Retinal pigment epithelial cell (primary cell): ENCODE measurements around the gene BASP1.

ENCODE experiments used
- DNase-seq: peaks from one replicate; pipeline ENCODE4 v3.0.0-alpha.2; 2010; ENCODE audit warnings: low read depth
- H3K4me3 ChIP-seq: 2 replicates; pipeline ENCODE4 v1.5.1; 2011; ENCODE audit warnings: mild to moderate bottlenecking, low read length, control low read depth, moderate library complexity
- TF ChIP-seq, protein P1 (sequence below): conservative IDR thresholded peaks from 2 replicates; pipeline ENCODE4 v1.5.1; 2011; ENCODE audit warnings: low read depth, low read length, control low read depth, inconsistent platforms

The BASP1 gene

DNA sequence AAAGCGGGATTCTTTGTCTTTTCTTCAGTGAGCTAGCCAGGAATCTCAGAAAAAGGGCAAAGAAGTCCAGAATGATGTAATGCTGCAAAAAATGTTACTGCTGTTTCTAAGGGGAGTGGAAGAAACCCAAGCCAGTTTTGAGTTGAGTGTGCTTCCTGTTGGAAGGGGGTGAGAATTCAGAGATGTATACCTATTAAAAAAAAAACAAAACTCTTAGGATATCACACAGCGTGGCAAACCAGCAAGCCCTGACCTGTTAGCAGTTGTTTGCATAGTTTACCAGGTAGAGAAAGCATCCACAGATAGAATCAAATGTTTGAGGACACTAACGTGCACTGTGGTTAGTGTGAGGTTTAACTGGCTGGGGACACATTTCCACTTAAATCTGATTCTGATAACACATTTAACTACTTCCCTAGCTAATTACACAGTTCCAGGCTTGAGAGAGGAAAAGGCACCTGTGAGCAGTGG is 11.4 kb downstream of the BASP1 start:
- H3K4me3 ChIP-seq: no peak overlapping the region
- TF ChIP-seq, protein P1, sequence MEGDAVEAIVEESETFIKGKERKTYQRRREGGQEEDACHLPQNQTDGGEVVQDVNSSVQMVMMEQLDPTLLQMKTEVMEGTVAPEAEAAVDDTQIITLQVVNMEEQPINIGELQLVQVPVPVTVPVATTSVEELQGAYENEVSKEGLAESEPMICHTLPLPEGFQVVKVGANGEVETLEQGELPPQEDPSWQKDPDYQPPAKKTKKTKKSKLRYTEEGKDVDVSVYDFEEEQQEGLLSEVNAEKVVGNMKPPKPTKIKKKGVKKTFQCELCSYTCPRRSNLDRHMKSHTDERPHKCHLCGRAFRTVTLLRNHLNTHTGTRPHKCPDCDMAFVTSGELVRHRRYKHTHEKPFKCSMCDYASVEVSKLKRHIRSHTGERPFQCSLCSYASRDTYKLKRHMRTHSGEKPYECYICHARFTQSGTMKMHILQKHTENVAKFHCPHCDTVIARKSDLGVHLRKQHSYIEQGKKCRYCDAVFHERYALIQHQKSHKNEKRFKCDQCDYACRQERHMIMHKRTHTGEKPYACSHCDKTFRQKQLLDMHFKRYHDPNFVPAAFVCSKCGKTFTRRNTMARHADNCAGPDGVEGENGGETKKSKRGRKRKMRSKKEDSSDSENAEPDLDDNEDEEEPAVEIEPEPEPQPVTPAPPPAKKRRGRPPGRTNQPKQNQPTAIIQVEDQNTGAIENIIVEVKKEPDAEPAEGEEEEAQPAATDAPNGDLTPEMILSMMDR: no peak
- no peak for DNase-seq

DNA sequence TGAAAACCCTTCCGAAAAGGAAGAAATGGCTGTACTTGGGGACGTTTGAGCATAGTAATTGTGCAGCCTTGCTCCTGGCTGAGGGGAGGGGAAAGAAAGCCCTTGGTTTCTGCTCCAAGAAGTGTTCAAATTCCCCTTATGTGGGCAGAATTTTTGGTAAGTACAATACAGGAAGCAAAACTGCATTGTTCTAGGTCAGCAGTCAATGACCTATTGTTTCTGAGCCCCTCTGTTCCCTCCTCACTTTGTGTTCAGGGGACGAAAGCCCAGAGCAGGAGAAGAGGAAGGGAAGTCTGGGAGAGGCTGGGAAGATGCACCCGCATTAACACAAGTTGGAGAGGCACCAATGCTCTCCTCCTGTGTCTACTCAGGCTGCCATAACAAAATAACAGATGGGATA is 11.9 kb downstream of the BASP1 start:
- TF ChIP-seq, protein P1: no peak
- no peak for DNase-seq
- no peak overlapping the region for H3K4me3 ChIP-seq

DNA sequence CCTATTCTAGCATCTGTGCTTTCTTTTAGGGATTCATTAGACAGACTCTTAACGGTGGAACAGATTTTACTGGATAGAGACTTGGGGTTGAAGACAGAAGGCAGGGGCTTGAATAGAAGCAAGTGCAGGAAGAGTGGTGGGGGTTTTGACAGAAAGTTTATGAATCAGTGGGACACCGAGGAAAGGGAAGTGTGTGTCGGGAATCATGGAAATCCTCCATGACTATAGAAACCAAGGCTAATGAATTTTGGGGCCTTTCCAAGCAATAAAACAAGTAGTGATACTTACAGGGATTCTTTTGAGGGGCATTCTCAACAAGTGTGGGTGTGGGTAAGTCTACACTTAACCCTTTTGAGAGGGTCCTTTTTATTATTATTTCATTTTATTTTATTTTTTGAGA is 12.8 kb downstream of the BASP1 start:
- TF ChIP-seq, protein P1: no peak
- H3K4me3 ChIP-seq: no peak overlapping the region
- no peak for DNase-seq

DNA sequence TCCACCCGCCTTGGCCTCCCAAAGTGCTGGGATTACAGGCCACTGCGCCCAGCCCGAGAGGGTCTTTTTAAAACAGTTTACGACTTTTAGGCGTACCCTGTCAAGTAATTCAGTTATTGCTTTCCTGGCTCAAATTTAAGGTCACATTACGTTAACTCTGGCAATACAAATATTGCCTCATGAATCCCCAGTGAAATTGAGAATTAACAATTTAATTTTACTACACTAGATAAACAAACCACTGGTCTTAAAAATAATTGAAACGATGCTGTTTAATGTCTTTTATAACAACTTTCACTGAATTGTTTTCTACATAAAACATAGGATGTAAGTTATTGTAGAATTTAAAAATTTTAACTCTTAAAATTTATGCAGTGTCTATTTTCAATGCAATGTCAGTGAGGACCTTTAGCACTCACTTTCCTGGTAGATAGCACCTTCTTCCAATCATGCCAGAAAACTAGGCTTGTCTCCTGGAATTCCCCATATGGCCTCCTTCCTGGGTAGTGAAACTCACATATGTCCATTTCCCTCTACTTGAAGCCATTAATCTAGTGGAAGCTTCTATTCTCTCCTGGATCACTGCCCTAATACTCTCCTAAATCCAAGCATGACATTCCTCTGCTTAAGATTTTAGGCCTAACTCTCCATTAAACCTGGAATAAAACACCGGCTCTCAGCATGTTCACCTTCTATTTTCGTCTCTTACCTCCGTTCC is 13.5 kb downstream of the BASP1 start:
- TF ChIP-seq, protein P1: no peak
- H3K4me3 ChIP-seq: no peak overlapping the region
- DNase-seq: no peak

DNA sequence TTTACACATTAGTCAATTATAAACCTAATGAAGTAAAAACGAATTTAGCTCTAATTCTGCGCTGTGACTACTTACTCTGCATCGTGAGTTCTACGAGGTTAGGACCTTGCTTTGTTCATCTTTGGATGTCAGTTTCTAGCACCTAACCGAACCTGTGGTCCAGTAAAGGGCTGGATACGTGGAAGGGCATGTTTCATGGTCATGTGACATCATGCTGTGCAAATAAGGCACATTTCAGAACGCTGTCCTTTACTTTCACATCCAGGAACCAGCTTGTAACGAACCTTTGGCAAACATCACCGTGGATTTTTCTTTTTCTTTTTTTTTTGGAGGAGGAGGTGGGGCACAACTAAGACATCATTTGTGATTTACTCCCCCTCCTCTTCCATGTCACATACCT is 15.0 kb downstream of the BASP1 start:
- TF ChIP-seq, protein P1: no peak
- no peak for DNase-seq
- no peak overlapping the region for H3K4me3 ChIP-seq

DNA sequence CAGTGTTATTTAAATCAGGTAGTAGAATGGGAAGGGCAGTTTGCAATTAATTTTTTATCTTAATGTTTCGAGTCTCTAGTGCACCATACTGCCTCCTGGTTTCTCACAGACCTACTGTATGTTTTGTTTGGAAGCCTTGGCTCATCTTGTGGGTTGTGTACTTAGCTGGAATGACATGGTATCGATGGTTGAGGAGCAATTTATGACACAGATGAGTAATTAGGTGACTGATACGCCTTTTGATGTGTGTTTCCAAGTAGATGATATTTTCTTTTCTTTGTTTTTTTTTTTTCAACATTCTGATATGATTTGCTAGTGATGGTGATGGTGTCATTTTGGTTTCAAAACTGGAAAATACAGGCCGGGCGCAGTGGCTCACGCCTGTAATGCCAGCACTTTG is 16.1 kb downstream of the BASP1 start:
- DNase-seq: no peak
- H3K4me3 ChIP-seq: no peak overlapping the region
- TF ChIP-seq, protein P1: no peak

DNA sequence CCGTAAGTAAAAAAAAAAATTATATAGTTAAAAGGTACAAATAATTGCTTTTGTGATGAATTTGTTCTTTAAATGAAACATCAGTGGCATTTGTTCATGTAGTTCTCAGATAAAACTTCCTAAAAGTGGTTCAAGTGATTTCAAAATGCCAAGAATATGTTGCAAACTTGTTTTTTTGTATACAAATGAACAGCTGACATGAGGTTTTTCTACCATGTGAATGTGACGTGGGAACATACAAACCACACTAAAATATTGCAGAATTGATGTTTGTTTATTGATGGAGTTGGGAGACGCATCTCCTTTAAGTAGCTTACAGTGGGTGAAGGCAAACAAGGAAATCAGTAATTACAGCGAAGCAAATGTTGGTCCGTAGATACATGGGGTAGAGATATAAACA is 16.9 kb downstream of the BASP1 start:
- no peak for DNase-seq
- TF ChIP-seq, protein P1: no peak
- H3K4me3 ChIP-seq: no peak overlapping the region
